Liver (tissue), 3 donors: Measurements from ENCODE around the gene P4HA2.

Experiments
- CTCF ChIP-seq: fragments of 150-350 bp; IDR thresholded peaks from 2 replicates; pipeline ENCODE4 v1.5.1; 2017; ENCODE audit warnings: improper control_type of control experiment, low read depth, low read length; ENCODE audit not compliant: missing input control
- EGR1 ChIP-seq, 2 donors: IDR thresholded peaks; 2 replicates each; pipeline ENCODE4 v1.6.1; 2016 to 2018; ENCODE audit warnings: antibody characterized with exemption in 2 of 2, low read depth in 2 of 2
- HNF4G ChIP-seq: IDR thresholded peaks from 2 replicates; pipeline ENCODE4 v1.6.1; 2016; ENCODE audit warnings: antibody characterized with exemption
- RAD21 ChIP-seq, 2 donors: IDR thresholded peaks; 2 replicates each; pipeline ENCODE4 v1.6.1; 2016; ENCODE audit warnings: antibody characterized with exemption in 2 of 2, mild to moderate bottlenecking in 2 of 2
- SP1 ChIP-seq: IDR thresholded peaks from 2 replicates; pipeline ENCODE4 v1.6.1; 2018; ENCODE audit warnings: antibody characterized with exemption, mild to moderate bottlenecking
- TF ChIP-seq, protein P1 (sequence below): IDR thresholded peaks from 2 replicates; pipeline ENCODE4 v1.6.1; 2016; ENCODE audit warnings: antibody characterized with exemption
- donor health status: healthy.
- donor health status: healthy.

DNA sequence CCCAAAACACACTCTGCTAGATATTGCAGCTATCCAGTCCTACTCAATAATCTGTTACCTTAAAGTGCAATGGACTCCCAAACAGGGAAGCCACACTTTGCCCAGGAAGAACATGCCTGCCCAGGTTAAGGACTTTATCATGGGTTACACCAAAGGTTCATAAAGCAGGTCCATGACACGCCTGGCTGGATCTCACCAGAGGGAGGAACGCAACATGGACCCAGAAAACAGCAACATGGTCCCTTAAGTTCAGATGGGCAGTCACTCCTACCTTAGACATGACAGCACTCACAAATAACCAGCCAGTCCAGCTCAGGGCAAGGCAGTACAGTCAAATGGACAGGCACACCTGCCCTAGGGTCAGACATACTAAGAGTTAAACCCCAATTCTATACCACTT lies 3.8 kb downstream of the P4HA2 start:
- TF ChIP-seq CTCF (no peak), HNF4G (no peak), EGR1 (IDR thresholded peaks at IDR 0.05; ENCODE audit: low read depth in 2 of 2) (no peak), SP1 (no peak), RAD21 (IDR thresholded peaks at IDR 0.05) (no peak)
- TF ChIP-seq, protein P1, sequence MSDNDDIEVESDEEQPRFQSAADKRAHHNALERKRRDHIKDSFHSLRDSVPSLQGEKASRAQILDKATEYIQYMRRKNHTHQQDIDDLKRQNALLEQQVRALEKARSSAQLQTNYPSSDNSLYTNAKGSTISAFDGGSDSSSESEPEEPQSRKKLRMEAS: no peak
